SK-N-SH (cell line): ENCODE measurements around the gene EDN2. TPM values are rescaled to one million over a fixed set of nuclear protein-coding genes. Genes with fewer than 3 reads are reported as not detected.
A peak's percentile ranks its signal among the peaks of the same experiment; 100 is the strongest.

Experiments
- CTCF ChIA-PET: fragments of 300-600, 350-600 bp; formaldehyde crosslinking; extraction: SDS; loops from one replicate; lab custom pipeline; 2021; lab: Yijun Ruan, JAX
- POLR2A ChIA-PET: fragments of 350-600 bp; sonication (Branson Sonifier 250); formaldehyde crosslinking; extraction: SDS; loops from one replicate; lab custom pipeline; 2020; ENCODE audit warnings: antibody characterized with exemption, inconsistent platforms; lab: Yijun Ruan, JAX
- DNase-seq: peaks from one replicate; pipeline ENCODE4 v3.0.0; 2012
- H2AFZ ChIP-seq: fragments of 200-600 bp; sonication (generic); 2 replicates; pipeline ENCODE4 v1.8.1; 2016; ENCODE audit warnings: antibody characterized with exemption, mild to moderate bottlenecking, low read depth
- H3F3A ChIP-seq: fragments of 200-600 bp; sonication (generic); replicated peaks from 2 replicates; pipeline ENCODE3; 2016; ENCODE audit warnings: antibody characterized with exemption, mild to moderate bottlenecking; ENCODE audit not compliant: insufficient read depth
- H3K27ac ChIP-seq, 2 experiments: fragments of 200-500 bp in 1 of 2; fragments of 200-600 bp in 1 of 2; sonication (Bioruptor generic) in 1 of 2; sonication (generic), shearing (Covaris generic) in 1 of 2; 2 replicates each; pipeline versions ENCODE4 v1.5.1 to v1.6.1; 2014 to 2016; ENCODE audit warnings: low read depth in 2 of 2, inconsistent platforms in 1 of 2, low read length in 1 of 2, mild to moderate bottlenecking in 1 of 2, mixed read lengths in 1 of 2
- H3K27me3 ChIP-seq: fragments of 200-600 bp; sonication (generic), shearing (Covaris generic); 2 replicates; pipeline ENCODE4 v1.6.1; 2016; ENCODE audit warnings: mixed run types; ENCODE audit not compliant: insufficient read depth
- H3K36me3 ChIP-seq, 2 experiments: fragments of 200-500 bp in 1 of 2; fragments of 200-600 bp in 1 of 2; sonication (Bioruptor generic) in 1 of 2; sonication (generic) in 1 of 2; replicated peaks in 1 of 2; 2 replicates each; pipeline versions ENCODE3 to v1.5.1; 2014 to 2016; ENCODE audit warnings: low read length in 1 of 2, mild to moderate bottlenecking in 1 of 2; ENCODE audit not compliant: insufficient read depth in 2 of 2, control insufficient read depth in 1 of 2
- H3K4me1 ChIP-seq, 2 experiments: fragments of 200-500 bp in 1 of 2; fragments of 200-600 bp in 1 of 2; sonication (Bioruptor generic) in 1 of 2; sonication (generic), shearing (Covaris generic) in 1 of 2; 2 replicates each; pipeline versions ENCODE4 v1.5.1 to v1.6.1; 2014 to 2016; ENCODE audit warnings: low read depth in 1 of 2, low read length in 1 of 2, mixed run types in 1 of 2; ENCODE audit not compliant: insufficient read depth in 2 of 2, control insufficient read depth in 1 of 2
- H3K4me2 ChIP-seq: fragments of 200-600 bp; sonication (generic), shearing (Covaris generic); 2 replicates; pipeline ENCODE4 v1.6.1; 2017; ENCODE audit warnings: mixed run types
- H3K4me3 ChIP-seq, 2 experiments: fragments of 200-500 bp in 1 of 2; fragments of 200-600 bp in 1 of 2; sonication (Bioruptor generic) in 1 of 2; sonication (generic), shearing (Covaris generic) in 1 of 2; 2 replicates each; pipeline versions ENCODE4 v1.5.1 to v1.8.1; 2014 to 2016; ENCODE audit warnings: low read depth in 2 of 2, inconsistent platforms in 1 of 2, low read length in 1 of 2, mild to moderate bottlenecking in 1 of 2, mixed read lengths in 1 of 2, moderate library complexity in 1 of 2
- H3K79me2 ChIP-seq: fragments of 200-600 bp; sonication (generic); 2 replicates; pipeline ENCODE4 v1.8.1; 2017; ENCODE audit warnings: mild to moderate bottlenecking; ENCODE audit not compliant: insufficient read depth
- H3K9ac ChIP-seq: fragments of 200-600 bp; sonication (generic); 2 replicates; pipeline ENCODE4 v1.6.1; 2017; ENCODE audit warnings: mixed run types
- H3K9me2 ChIP-seq: fragments of 200-600 bp; sonication (generic); 2 replicates; pipeline ENCODE4 v1.6.1; 2017; ENCODE audit warnings: mixed run types
- H3K9me3 ChIP-seq: fragments of 200-600 bp; sonication (generic); 2 replicates; pipeline ENCODE4 v1.6.1; 2017; ENCODE audit warnings: mixed run types, mild to moderate bottlenecking, moderate library complexity
- H4K20me1 ChIP-seq: fragments of 200-600 bp; sonication (generic); 2 replicates; pipeline ENCODE4 v1.6.1; 2017; ENCODE audit warnings: mild to moderate bottlenecking, mixed run types; ENCODE audit not compliant: insufficient read depth
- CHD2 ChIP-seq: fragments of 150-350 bp; IDR thresholded peaks from 2 replicates; pipeline ENCODE4 v1.6.1; 2018; ENCODE audit warnings: low read length; ENCODE audit not compliant: partially characterized antibody
- CTCF ChIP-seq: fragments of 200-600 bp; sonication (generic); IDR thresholded peaks from 2 replicates; pipeline ENCODE4 v1.6.1; 2017; ENCODE audit warnings: antibody characterized with exemption, mild to moderate bottlenecking, moderate library complexity
- ELF1 ChIP-seq: IDR thresholded peaks from 2 replicates; pipeline ENCODE4 v1.4.0; 2012
- EP300 ChIP-seq, 2 experiments: IDR thresholded peaks; 2 replicates each; pipeline versions ENCODE4 v1.4.0 to v1.6.1; 2012; ENCODE audit warnings: borderline replicate concordance in 1 of 2, low read depth in 1 of 2, low read length in 1 of 2
- EZH2phosphoT487 ChIP-seq: fragments of 200-600 bp; sonication (generic); IDR thresholded peaks from 2 replicates; pipeline ENCODE4 v1.6.1; 2017; ENCODE audit warnings: low read depth, mixed run types, mild to moderate bottlenecking, antibody characterized with exemption, moderate library complexity, borderline replicate concordance
- FOXM1 ChIP-seq: IDR thresholded peaks from 2 replicates; pipeline ENCODE4 v1.4.0; 2012; ENCODE audit warnings: low read depth, mild to moderate bottlenecking
- GABPA ChIP-seq: IDR thresholded peaks from 2 replicates; pipeline ENCODE4 v1.4.0; 2012; ENCODE audit warnings: low read depth, mild to moderate bottlenecking
- GATA2 ChIP-seq: sonication (generic); formaldehyde crosslinking; IDR thresholded peaks from 2 replicates; pipeline ENCODE4 v1.5.0; 2020; ENCODE audit warnings: mild to moderate bottlenecking, missing genetic modification reagents
- NFIC ChIP-seq: IDR thresholded peaks from 2 replicates; pipeline ENCODE4 v1.4.0; 2012; ENCODE audit warnings: borderline replicate concordance
- NRF1 ChIP-seq: IDR thresholded peaks from 2 replicates; pipeline ENCODE4 v1.6.1; 2012; ENCODE audit warnings: low read depth, mild to moderate bottlenecking, low read length
- PBX3 ChIP-seq: IDR thresholded peaks from 2 replicates; pipeline ENCODE4; 2012
- RAD21 ChIP-seq: IDR thresholded peaks from 2 replicates; pipeline ENCODE4 v1.6.1; 2012; ENCODE audit warnings: mild to moderate bottlenecking, low read length
- RFX5 ChIP-seq: IDR thresholded peaks from 2 replicates; pipeline ENCODE4 v1.6.1; 2012; ENCODE audit warnings: mild to moderate bottlenecking, improper control_type of control experiment, low read length
- SIN3A ChIP-seq: IDR thresholded peaks from 2 replicates; pipeline ENCODE4 v1.6.1; 2012; ENCODE audit warnings: low read depth, mild to moderate bottlenecking, low read length, moderate library complexity, borderline replicate concordance
- SMC3 ChIP-seq: IDR thresholded peaks from 2 replicates; pipeline ENCODE4 v1.6.1; 2012; ENCODE audit warnings: low read depth, low read length, improper control_type of control experiment
- TAF1 ChIP-seq: IDR thresholded peaks from 2 replicates; pipeline ENCODE4 v1.6.1; 2012; ENCODE audit warnings: low read depth, mild to moderate bottlenecking, low read length, moderate library complexity, borderline replicate concordance
- TCF12 ChIP-seq: IDR thresholded peaks from 2 replicates; pipeline ENCODE4 v1.4.0; 2012
- WGBS: methylation state at CpG from one replicate; pipeline ENCODE4 v1.1.6; 2017; ENCODE audit warnings: low lambda C conversion rate; 5-methylcytosine and 5-hydroxymethylcytosine counted together
- polyA plus RNA-seq, 3 experiments: library from polyadenylated mRNA; depleted of rRNA; stranded (reverse); fragments of >200 nt; gene quantifications; 2 replicates each; pipeline ENCODE4 v1.2.3, GENCODE V29; 2012
- TF ChIP-seq, protein P1 (sequence below): IDR thresholded peaks from 2 replicates; pipeline ENCODE4 v1.4.0; 2012; ENCODE audit warnings: low read depth
- TF ChIP-seq, protein P2 (sequence below): IDR thresholded peaks from 2 replicates; pipeline ENCODE4 v1.4.0; 2012; ENCODE audit warnings: low read depth, borderline replicate concordance
- TF ChIP-seq, protein P3 (sequence below): fragments of 150-350 bp; IDR thresholded peaks from 2 replicates; pipeline ENCODE4 v1.6.1; 2017; ENCODE audit warnings: antibody characterized with exemption, low read length, low read depth, borderline replicate concordance

The EDN2 gene
- polyA plus RNA-seq, 1 of the 3 experiments (the other 2 are of a cell fraction), result 0.97 TPM

DNA sequence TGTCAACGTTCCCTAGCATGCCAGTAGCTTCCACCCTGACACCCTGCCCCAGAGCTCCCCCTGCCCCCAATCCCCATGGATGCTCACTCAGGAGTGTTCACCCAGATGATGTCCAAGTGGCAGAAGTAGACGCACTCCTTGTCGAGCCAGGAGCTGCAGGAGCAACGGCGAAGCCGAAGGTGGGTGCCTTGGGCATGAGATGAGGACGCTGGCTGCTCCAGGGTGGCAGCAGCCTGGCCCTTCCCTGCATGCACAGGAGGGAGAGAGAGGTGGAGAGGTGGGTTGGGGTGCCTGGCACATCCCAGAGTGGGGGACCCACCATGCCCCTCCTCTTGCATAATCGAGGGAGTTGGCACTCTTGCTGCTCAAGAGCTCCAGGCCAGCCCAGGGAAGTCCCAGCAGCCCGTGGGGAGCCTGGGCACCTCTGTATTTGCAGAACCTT, 502 bp downstream of the EDN2 start:
- no peak overlapping the region for H3K9ac ChIP-seq
- peak overlapping the region; percentile 55; the same call in 1 of the 2 replicates for H3K4me2 ChIP-seq
- no peak for DNase-seq
- no peaks in the 10 kb centered on the region for H3K36me3 ChIP-seq
- H3K27ac ChIP-seq, result no peak overlapping the region; a peak in 1 of 4 replicates
- H3K27me3 ChIP-seq, result no peaks in the 10 kb centered on the region
- no peak overlapping the region for H2AFZ ChIP-seq
- H3K9me3 ChIP-seq, result no peaks in the 10 kb centered on the region
- H3K9me2 ChIP-seq, result no peaks in the 10 kb centered on the region
- ChIA-PET POLR2A (interaction anchor here (0.6 kb wide), 1 partner anchor 23 kb away, joined by 3 read pairs; no protein-coding TSS in a partner anchor), CTCF (interaction anchor here (0.8 to 11.2 kb wide), 17 partner anchors 9 to 187 kb away, joined by 3 to 93 read pairs (median 4); partner anchors contain the start of gene FOXO6)
- no peak overlapping the region for H3K4me3 ChIP-seq
- 93% methylated on average over 6 of the region's 9 CpGs for WGBS
- TF ChIP-seq CHD2 (no peak), GABPA (no peak), FOXM1 (no peak)
- peaks cover 20% of the 10 kb centered on the region for H3F3A ChIP-seq
- H3K79me2 ChIP-seq, result 0 out of 2 replicates have a peak, but pooled peaks cover 2% of the 10 kb centered on the region
- H4K20me1 ChIP-seq, result no peaks in the 10 kb centered on the region
- peaks cover 63 to 66% of the 10 kb centered on the region in 2 experiments for H3K4me1 ChIP-seq

- H3K27ac ChIP-seq, result peak overlapping the region; percentile 45 to 87; a peak in 3 of 4 replicates
- 74% methylated on average over 18 of the region's 21 CpGs for WGBS
- CTCF ChIA-PET, result interaction anchor here (0.8 to 11.2 kb wide), 19 partner anchors 8 to 186 kb away, joined by 3 to 93 read pairs (median 6); no protein-coding TSS in a partner anchor
- no peak overlapping the region for H2AFZ ChIP-seq
- H3K36me3 ChIP-seq, result no peaks in the 10 kb centered on the region
- H3K27me3 ChIP-seq, result no peaks in the 10 kb centered on the region
- H3F3A ChIP-seq, result peaks cover 20% of the 10 kb centered on the region
- H3K9me2 ChIP-seq, result no peaks in the 10 kb centered on the region
- H3K9ac ChIP-seq, result no peak overlapping the region
- POLR2A ChIA-PET, result interaction anchor here (0.8 kb wide), 1 partner anchor 27 kb away, joined by 3 read pairs; no protein-coding TSS in a partner anchor
- H3K4me3 ChIP-seq, result no peak overlapping the region
- peak; percentile 73 for DNase-seq
- H3K4me1 ChIP-seq, result peaks cover 63 to 68% of the 10 kb centered on the region in 2 experiments
- H3K9me3 ChIP-seq, result no peaks in the 10 kb centered on the region
- H3K4me2 ChIP-seq, result peak overlapping the region; percentile 55; the same call in 1 of the 2 replicates
- H4K20me1 ChIP-seq, result no peaks in the 10 kb centered on the region
- H3K79me2 ChIP-seq, result 0 out of 2 replicates have a peak, but pooled peaks cover 2% of the 10 kb centered on the region
- TF ChIP-seq ELF1 (no peak), RAD21 (0 out of 2 replicates have a peak, but pooled peaks have one; percentile 6), NRF1 (no peak), NFIC (no peak), TAF1 (no peak), SIN3A (no peak), TCF12 (no peak), EP300 (IDR thresholded peaks at IDR 0.05; ENCODE audit: borderline replicate concordance in 1 of 2, low read depth in 1 of 2, low read length in 1 of 2) (0 out of 4 replicates have a peak, but pooled peaks of 1 of the 2 experiments have one; percentile 16), CTCF (no peak), SMC3 (no peak), PBX3 (no peak), GATA2 (peak; percentile 57), EZH2phosphoT487 (no peak), RFX5 (no peak)
- TF ChIP-seq, protein P1, sequence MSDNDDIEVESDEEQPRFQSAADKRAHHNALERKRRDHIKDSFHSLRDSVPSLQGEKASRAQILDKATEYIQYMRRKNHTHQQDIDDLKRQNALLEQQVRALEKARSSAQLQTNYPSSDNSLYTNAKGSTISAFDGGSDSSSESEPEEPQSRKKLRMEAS, result no peak
- TF ChIP-seq, protein P2, sequence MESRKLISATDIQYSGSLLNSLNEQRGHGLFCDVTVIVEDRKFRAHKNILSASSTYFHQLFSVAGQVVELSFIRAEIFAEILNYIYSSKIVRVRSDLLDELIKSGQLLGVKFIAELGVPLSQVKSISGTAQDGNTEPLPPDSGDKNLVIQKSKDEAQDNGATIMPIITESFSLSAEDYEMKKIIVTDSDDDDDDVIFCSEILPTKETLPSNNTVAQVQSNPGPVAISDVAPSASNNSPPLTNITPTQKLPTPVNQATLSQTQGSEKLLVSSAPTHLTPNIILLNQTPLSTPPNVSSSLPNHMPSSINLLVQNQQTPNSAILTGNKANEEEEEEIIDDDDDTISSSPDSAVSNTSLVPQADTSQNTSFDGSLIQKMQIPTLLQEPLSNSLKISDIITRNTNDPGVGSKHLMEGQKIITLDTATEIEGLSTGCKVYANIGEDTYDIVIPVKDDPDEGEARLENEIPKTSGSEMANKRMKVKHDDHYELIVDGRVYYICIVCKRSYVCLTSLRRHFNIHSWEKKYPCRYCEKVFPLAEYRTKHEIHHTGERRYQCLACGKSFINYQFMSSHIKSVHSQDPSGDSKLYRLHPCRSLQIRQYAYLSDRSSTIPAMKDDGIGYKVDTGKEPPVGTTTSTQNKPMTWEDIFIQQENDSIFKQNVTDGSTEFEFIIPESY, result no peak
- TF ChIP-seq, protein P3, sequence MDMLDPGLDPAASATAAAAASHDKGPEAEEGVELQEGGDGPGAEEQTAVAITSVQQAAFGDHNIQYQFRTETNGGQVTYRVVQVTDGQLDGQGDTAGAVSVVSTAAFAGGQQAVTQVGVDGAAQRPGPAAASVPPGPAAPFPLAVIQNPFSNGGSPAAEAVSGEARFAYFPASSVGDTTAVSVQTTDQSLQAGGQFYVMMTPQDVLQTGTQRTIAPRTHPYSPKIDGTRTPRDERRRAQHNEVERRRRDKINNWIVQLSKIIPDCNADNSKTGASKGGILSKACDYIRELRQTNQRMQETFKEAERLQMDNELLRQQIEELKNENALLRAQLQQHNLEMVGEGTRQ, result no peak
Measured at GRCh38 chr1:41483001-41483850, 1.3 kb downstream of the EDN2 start.
